WTC11 (cell line): ENCODE data around the gene CAPN13.

Experiments used
- ATF1 ChIP-seq: sonication (generic); formaldehyde crosslinking; IDR thresholded peaks from 2 replicates; pipeline ENCODE4 v1.8.1; 2023; ENCODE audit warnings: mild to moderate bottlenecking, moderate library complexity, missing genetic modification reagents
- CTCF ChIP-seq: fragments of 200-600 bp; IDR thresholded peaks from 2 replicates; pipeline ENCODE4 v1.8.0; 2022; ENCODE audit warnings: antibody characterized with exemption
- JUN ChIP-seq: sonication (generic); formaldehyde crosslinking; IDR thresholded peaks from 2 replicates; pipeline ENCODE4 v1.8.0; 2023; ENCODE audit warnings: mild to moderate bottlenecking, missing genetic modification reagents
- MLX ChIP-seq: sonication (generic); formaldehyde crosslinking; IDR thresholded peaks from 2 replicates; pipeline ENCODE4 v1.8.1; 2023; ENCODE audit warnings: mild to moderate bottlenecking, missing genetic modification reagents, moderate library complexity
- OVOL2 ChIP-seq: fragments of 250-450 bp; sonication (Bioruptor Pico); IDR thresholded peaks from 2 replicates; pipeline ENCODE4 v1.9.0; 2021; ENCODE audit warnings: mild to moderate bottlenecking, borderline replicate concordance
- USF2 ChIP-seq: sonication (generic); formaldehyde crosslinking; IDR thresholded peaks from 2 replicates; pipeline ENCODE4 v1.8.1; 2023; ENCODE audit warnings: mild to moderate bottlenecking, missing genetic modification reagents, moderate library complexity
- ZNF121 ChIP-seq: sonication (generic); formaldehyde crosslinking; IDR thresholded peaks from 2 replicates; pipeline ENCODE4 v1.8.0; 2023; ENCODE audit warnings: missing genetic modification reagents

- no peak for TF ChIP-seq CTCF
- TF ChIP-seq ATF1 (CRISPR knock-in tag): no peak
- no peak for TF ChIP-seq JUN (CRISPR knock-in tag)
- no peak for TF ChIP-seq OVOL2 (CRISPR knock-in tag)
- TF ChIP-seq MLX (CRISPR knock-in tag): no peak
- TF ChIP-seq USF2 (CRISPR knock-in tag): no peak
- TF ChIP-seq ZNF121 (CRISPR knock-in tag): no peak
Measured at GRCh38 chr2:30709516-30709915, 97.7 kb downstream of the CAPN13 start.
